Rectal smooth muscle tissue (tissue), 1 donor: ENCODE results near the gene VEZT.
"Not testable (repeated sequence)": the region's sequence is repeated elsewhere in the genome, so short reads cannot be mapped to it uniquely, and the experiment has no call there.

ENCODE experiments used
- H3K27ac ChIP-seq: one replicate; pipeline ENCODE4 v1.7.0; 2013; ENCODE audit warnings: low read depth, low read length, inconsistent platforms
- H3K27me3 ChIP-seq: one replicate; pipeline ENCODE4 v1.7.0; 2013; ENCODE audit warnings: low read length; ENCODE audit not compliant: control insufficient read depth, insufficient read depth
- H3K36me3 ChIP-seq: one replicate; pipeline ENCODE4 v1.7.0; 2013; ENCODE audit warnings: low read length; ENCODE audit not compliant: control insufficient read depth, insufficient read depth
- H3K4me1 ChIP-seq: one replicate; pipeline ENCODE4 v1.7.0; 2013; ENCODE audit warnings: low read length; ENCODE audit not compliant: control insufficient read depth, insufficient read depth
- H3K4me3 ChIP-seq: one replicate; pipeline ENCODE4 v1.7.0; 2013; ENCODE audit warnings: low read length
- H3K9ac ChIP-seq: one replicate; pipeline ENCODE4 v1.7.0; 2013; ENCODE audit warnings: low read length

Gene VEZT

GRCh38 chr12:95187865-95188415 is 29.7 kb upstream of the VEZT start:
- Histone ChIP-seq H3K4me1 (no peaks in the 10 kb centered on the region), H3K36me3 (no peaks in the 10 kb centered on the region), H3K27ac (no peak overlapping the region), H3K4me3 (no peak overlapping the region), H3K9ac (no peak overlapping the region), H3K27me3 (no peaks in the 10 kb centered on the region)

- Histone ChIP-seq H3K27ac (no peak overlapping the region), H3K4me3 (no peak overlapping the region), H3K9ac (no peak overlapping the region), H3K4me1 (no peaks in the 10 kb centered on the region), H3K27me3 (no peaks in the 10 kb centered on the region), H3K36me3 (no peaks in the 10 kb centered on the region)
These were observed 26.4 kb upstream of the VEZT start for GRCh38 chr12:95191060-95191696.

- H3K27ac ChIP-seq = no peak overlapping the region
- H3K9ac ChIP-seq = no peak overlapping the region
- H3K36me3 ChIP-seq = no peaks in the 10 kb centered on the region
- H3K27me3 ChIP-seq = no peaks in the 10 kb centered on the region
- H3K4me1 ChIP-seq = no peaks in the 10 kb centered on the region
- no peak overlapping the region for H3K4me3 ChIP-seq
These were observed 25.3 kb upstream of the VEZT start for GRCh38 chr12:95192271-95192670.

GRCh38 chr12:95193139-95193538 is 24.5 kb upstream of the VEZT start:
- no peak overlapping the region for H3K4me3 ChIP-seq
- H3K27me3 ChIP-seq = no peaks in the 10 kb centered on the region
- no peak overlapping the region for H3K27ac ChIP-seq
- no peaks in the 10 kb centered on the region for H3K36me3 ChIP-seq
- no peaks in the 10 kb centered on the region for H3K4me1 ChIP-seq
- no peak overlapping the region for H3K9ac ChIP-seq

- no peak overlapping the region for H3K4me3 ChIP-seq
- H3K27me3 ChIP-seq = no peaks in the 10 kb centered on the region
- no peak overlapping the region for H3K9ac ChIP-seq
- H3K4me1 ChIP-seq = peaks cover under 1% of the 10 kb centered on the region
- no peak overlapping the region for H3K27ac ChIP-seq
- no peaks in the 10 kb centered on the region for H3K36me3 ChIP-seq
These were observed 22.5 kb upstream of the VEZT start for GRCh38 chr12:95195122-95195521.

GRCh38 chr12:95196875-95197569 is 20.6 kb upstream of the VEZT start:
- H3K36me3 ChIP-seq, H3K4me1 ChIP-seq, H3K27me3 ChIP-seq, H3K9ac ChIP-seq, H3K27ac ChIP-seq, H3K4me3 ChIP-seq: not testable (repeated sequence)

- Histone ChIP-seq H3K27me3 (no peaks in the 10 kb centered on the region), H3K36me3 (no peaks in the 10 kb centered on the region), H3K4me1 (peaks cover 11% of the 10 kb centered on the region), H3K4me3 (no peak overlapping the region), H3K27ac (no peak overlapping the region), H3K9ac (no peak overlapping the region)
These were observed 20.0 kb upstream of the VEZT start for GRCh38 chr12:95197636-95198035.

- H3K4me1 ChIP-seq = peaks cover 13% of the 10 kb centered on the region
- H3K27ac ChIP-seq = no peak overlapping the region
- H3K4me3 ChIP-seq = no peak overlapping the region
- H3K36me3 ChIP-seq = no peaks in the 10 kb centered on the region
- no peak overlapping the region for H3K9ac ChIP-seq
- H3K27me3 ChIP-seq = no peaks in the 10 kb centered on the region
These were observed 18.7 kb upstream of the VEZT start for GRCh38 chr12:95198914-95199313.

GRCh38 chr12:95200128-95200894 is 17.3 kb upstream of the VEZT start:
- no peak overlapping the region for H3K9ac ChIP-seq
- H3K27me3 ChIP-seq = no peaks in the 10 kb centered on the region
- no peaks in the 10 kb centered on the region for H3K36me3 ChIP-seq
- H3K27ac ChIP-seq = peak overlapping the region; percentile 25
- peaks cover 21% of the 10 kb centered on the region for H3K4me1 ChIP-seq
- H3K4me3 ChIP-seq = peak overlapping the region; percentile 16

- Histone ChIP-seq H3K9ac (no peak overlapping the region), H3K4me1 (peaks cover 30% of the 10 kb centered on the region), H3K36me3 (no peaks in the 10 kb centered on the region), H3K4me3 (no peak overlapping the region), H3K27ac (no peak overlapping the region), H3K27me3 (no peaks in the 10 kb centered on the region)
These were observed 16.4 kb upstream of the VEZT start for GRCh38 chr12:95201056-95201670.

- Histone ChIP-seq H3K27ac (peak overlapping the region; percentile 33), H3K4me1 (peaks cover 33% of the 10 kb centered on the region), H3K36me3 (no peaks in the 10 kb centered on the region), H3K9ac (no peak overlapping the region), H3K27me3 (no peaks in the 10 kb centered on the region), H3K4me3 (no peak overlapping the region)
These were observed 14.7 kb upstream of the VEZT start for GRCh38 chr12:95202691-95203486.
